ENCODE data around the gene EPB41L2. TPM values are rescaled to one million over a fixed set of nuclear protein-coding genes. Genes with fewer than 3 reads are reported as not detected.

Gene EPB41L2
- total RNA-seq, 1 donor from 2014 or later = 124 TPM

DNA sequence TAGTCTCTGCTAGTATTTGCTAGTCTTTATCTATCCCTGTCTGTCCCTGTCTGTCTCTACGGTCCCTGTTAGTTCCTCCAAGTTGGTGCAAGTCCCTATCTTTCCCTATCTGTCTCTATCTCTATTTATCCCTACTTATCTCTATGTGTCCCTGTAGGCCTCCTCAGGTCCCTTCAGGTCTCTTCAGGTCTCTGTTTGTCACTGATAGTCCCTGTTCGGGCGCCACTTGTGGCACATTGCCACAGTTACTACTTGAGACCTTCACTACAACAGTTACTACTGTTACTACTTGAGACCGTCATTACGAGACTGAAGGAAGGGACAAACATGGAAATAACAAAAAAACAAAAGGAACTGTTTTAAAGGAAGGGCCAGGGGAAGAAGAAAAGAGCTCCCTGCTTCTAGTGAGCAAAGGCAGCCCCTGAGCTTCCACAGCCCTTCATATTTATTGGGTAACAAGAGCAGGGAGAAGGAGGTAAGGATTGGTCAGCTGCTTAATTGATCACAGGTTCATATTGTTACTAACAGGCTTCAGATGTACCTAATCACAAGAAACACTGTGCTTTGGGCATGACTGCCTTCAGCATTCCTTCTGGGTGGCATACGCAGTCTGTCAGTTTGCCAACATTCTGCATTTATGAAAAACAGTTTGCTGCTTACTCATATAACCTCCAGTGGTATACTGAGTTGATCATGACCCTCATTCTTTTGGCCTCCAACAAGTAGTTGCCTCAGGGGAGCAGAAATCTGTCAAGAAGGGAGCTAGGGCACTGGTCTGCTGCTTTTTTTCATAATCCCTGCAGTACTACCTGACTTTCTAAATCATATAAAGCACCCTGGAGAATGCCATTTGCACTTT is 8.4 kb downstream of the EPB41L2 start:
- H3K36me3 ChIP-seq = no peaks in the 10 kb centered on the region
- H3K9me3 ChIP-seq = peaks cover 35% of the 10 kb centered on the region
- no peaks in the 10 kb centered on the region for H3K27me3 ChIP-seq (ENCODE audit: low read depth)
- TF ChIP-seq, protein P1, sequence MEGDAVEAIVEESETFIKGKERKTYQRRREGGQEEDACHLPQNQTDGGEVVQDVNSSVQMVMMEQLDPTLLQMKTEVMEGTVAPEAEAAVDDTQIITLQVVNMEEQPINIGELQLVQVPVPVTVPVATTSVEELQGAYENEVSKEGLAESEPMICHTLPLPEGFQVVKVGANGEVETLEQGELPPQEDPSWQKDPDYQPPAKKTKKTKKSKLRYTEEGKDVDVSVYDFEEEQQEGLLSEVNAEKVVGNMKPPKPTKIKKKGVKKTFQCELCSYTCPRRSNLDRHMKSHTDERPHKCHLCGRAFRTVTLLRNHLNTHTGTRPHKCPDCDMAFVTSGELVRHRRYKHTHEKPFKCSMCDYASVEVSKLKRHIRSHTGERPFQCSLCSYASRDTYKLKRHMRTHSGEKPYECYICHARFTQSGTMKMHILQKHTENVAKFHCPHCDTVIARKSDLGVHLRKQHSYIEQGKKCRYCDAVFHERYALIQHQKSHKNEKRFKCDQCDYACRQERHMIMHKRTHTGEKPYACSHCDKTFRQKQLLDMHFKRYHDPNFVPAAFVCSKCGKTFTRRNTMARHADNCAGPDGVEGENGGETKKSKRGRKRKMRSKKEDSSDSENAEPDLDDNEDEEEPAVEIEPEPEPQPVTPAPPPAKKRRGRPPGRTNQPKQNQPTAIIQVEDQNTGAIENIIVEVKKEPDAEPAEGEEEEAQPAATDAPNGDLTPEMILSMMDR (IDR thresholded peaks at IDR 0.05) = no peak
- DNase-seq = no peak
- intact Hi-C loops (cut with DNase I) = no loop called here
- no peak overlapping the region for H3K4me3 ChIP-seq
- H3K27ac ChIP-seq = no peak overlapping the region
- H3K4me1 ChIP-seq = no peaks in the 10 kb centered on the region
- ATAC-seq = no peak

DNA sequence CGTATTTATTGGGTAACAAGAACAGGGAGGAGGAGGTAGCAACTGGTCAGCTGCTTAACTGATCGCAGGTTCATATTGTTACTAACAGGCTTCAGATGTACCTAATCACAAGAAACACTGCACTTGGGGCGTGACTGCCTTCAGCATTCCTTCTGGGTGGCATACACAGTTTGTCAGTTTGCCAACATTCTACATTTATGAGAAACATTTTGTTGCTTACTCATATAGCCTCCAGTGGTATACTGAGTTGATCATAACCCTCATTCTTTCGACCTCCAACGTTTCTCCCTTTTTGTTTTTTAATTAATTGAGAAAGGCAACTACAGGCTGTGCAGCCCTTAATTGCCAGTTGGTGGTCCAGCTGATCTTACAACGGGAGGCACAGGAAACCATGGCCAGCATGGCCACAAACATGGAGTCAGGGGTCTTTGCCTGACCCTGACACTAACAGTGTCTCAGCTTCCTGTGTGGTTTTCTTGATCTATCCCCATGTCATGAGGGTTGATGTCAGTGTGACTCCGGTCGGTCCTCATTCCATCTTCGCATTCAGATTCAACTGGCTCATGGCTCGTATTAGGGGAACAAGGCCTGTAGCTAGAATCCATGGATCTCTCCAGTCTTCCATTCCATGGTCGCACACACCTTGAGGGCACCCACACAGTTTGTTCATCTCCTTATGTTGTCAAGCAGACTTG is 9.4 kb downstream of the EPB41L2 start:
- intact Hi-C loops (cut with DNase I) = no loop called here
- Histone ChIP-seq H3K36me3 (no peaks in the 10 kb centered on the region), H3K27me3 (ENCODE audit: low read depth) (no peaks in the 10 kb centered on the region), H3K4me1 (no peaks in the 10 kb centered on the region), H3K4me3 (no peak overlapping the region), H3K9me3 (peaks cover 35% of the 10 kb centered on the region), H3K27ac (no peak overlapping the region)
- ATAC-seq = no peak
- no peak for DNase-seq
- TF ChIP-seq, protein P1 (IDR thresholded peaks at IDR 0.05) = no peak

DNA sequence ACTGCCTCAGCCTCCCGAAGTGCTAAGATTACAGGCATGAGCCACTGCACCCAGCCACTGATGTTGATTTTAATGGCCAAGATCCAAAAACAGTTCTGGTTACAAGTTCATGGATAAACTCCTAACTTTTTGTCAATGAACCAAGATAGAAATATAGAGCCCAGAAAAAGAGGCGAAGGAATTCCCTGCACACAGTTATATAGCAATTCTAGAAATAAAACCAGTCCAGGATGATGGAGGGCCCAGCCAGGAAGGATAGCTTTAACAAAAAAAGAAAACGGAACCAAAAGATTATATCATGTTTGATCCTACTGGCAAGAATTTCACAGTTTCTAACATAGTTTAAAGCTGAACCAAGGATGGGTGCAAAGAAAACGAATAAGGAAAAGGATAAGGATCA is 10.9 kb downstream of the EPB41L2 start:
- H3K4me1 ChIP-seq = no peaks in the 10 kb centered on the region
- H3K27ac ChIP-seq = no peak overlapping the region
- intact Hi-C loops (cut with DNase I) = no loop called here
- no peaks in the 10 kb centered on the region for H3K27me3 ChIP-seq (ENCODE audit: low read depth)
- ATAC-seq = no peak
- TF ChIP-seq, protein P1 (IDR thresholded peaks at IDR 0.05) = no peak
- peaks cover 35% of the 10 kb centered on the region for H3K9me3 ChIP-seq
- no peaks in the 10 kb centered on the region for H3K36me3 ChIP-seq
- no peak for DNase-seq
- H3K4me3 ChIP-seq = no peak overlapping the region

DNA sequence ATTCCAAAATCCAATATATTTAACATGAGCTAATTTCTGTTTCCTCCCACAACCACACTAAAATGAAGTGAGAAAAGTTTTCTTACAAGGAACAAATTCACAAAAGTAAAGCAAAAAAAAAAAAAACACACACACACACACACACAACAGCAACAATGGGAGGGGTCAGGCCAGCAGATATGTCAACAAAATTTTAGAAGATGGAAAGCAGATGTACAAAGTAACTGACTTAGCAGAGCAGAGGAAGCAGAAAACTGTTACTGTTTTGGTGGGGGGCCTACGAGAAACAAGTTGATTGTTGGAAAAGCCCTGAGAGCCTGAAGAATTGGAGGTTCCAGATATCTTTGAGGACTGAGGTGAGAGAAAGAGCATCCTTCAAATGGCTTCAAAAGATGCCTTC is 11.7 kb downstream of the EPB41L2 start:
- ATAC-seq = no peak
- Histone ChIP-seq H3K4me3 (no peak overlapping the region), H3K27ac (no peak overlapping the region), H3K27me3 (ENCODE audit: low read depth) (no peaks in the 10 kb centered on the region), H3K36me3 (no peaks in the 10 kb centered on the region), H3K9me3 (peaks cover 33% of the 10 kb centered on the region), H3K4me1 (no peaks in the 10 kb centered on the region)
- DNase-seq = no peak
- intact Hi-C loops (cut with DNase I) = no loop called here
- TF ChIP-seq, protein P1 (IDR thresholded peaks at IDR 0.05) = no peak

DNA sequence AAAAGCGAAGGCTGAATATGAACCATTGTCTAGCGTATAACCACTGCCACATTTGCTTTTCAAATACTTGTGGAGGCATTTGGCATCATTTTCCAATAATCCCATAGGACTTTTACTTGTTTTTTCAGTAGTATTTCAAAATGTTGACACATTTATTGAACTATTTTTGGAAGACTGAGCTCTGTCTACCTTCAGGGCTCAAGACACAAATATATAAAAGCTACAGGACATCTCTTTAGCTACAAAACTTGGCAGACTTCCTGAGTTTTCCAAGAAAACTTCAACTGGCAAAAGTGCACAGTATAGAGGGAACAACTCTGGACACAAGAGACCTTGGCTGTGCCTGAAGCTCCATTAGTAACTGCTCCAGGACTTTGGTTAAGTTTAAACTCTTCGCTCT is 13.4 kb downstream of the EPB41L2 start:
- peaks cover 16% of the 10 kb centered on the region for H3K9me3 ChIP-seq
- TF ChIP-seq, protein P1 (IDR thresholded peaks at IDR 0.05) = no peak
- H3K27me3 ChIP-seq (ENCODE audit: low read depth) = no peaks in the 10 kb centered on the region
- no peaks in the 10 kb centered on the region for H3K36me3 ChIP-seq
- H3K4me3 ChIP-seq = no peak overlapping the region
- ATAC-seq (no peak), DNase-seq (no peak)
- H3K4me1 ChIP-seq = no peaks in the 10 kb centered on the region
- intact Hi-C loops (cut with DNase I) = no loop called here
- H3K27ac ChIP-seq = no peak overlapping the region
